ENCODE results near the gene CACNA1D. TPM values are rescaled to one million over a fixed set of nuclear protein-coding genes. Genes with fewer than 3 reads are reported as not detected.

CACNA1D gene
- total and polyA plus RNA-seq, 12 donors: 0.04 to 1.9 (median 0.49) TPM

GRCh38 chr3:53671961-53672299, 177.5 kb downstream of the CACNA1D start:
- no peak for DNase-seq
- intact Hi-C loops (cut with DNase I): no loop called here
- Histone ChIP-seq H3K27me3 (peaks cover 0 to 21% (median 12%) of the 10 kb centered on the region in 7 donors), H3K36me3 (no peaks in the 10 kb centered on the region), H3K27ac (no peak overlapping the region), H3K9me3 (no peaks in the 10 kb centered on the region), H3K4me3 (no peak overlapping the region), H3K4me1 (no peaks in the 10 kb centered on the region)
- TF ChIP-seq, protein P1, sequence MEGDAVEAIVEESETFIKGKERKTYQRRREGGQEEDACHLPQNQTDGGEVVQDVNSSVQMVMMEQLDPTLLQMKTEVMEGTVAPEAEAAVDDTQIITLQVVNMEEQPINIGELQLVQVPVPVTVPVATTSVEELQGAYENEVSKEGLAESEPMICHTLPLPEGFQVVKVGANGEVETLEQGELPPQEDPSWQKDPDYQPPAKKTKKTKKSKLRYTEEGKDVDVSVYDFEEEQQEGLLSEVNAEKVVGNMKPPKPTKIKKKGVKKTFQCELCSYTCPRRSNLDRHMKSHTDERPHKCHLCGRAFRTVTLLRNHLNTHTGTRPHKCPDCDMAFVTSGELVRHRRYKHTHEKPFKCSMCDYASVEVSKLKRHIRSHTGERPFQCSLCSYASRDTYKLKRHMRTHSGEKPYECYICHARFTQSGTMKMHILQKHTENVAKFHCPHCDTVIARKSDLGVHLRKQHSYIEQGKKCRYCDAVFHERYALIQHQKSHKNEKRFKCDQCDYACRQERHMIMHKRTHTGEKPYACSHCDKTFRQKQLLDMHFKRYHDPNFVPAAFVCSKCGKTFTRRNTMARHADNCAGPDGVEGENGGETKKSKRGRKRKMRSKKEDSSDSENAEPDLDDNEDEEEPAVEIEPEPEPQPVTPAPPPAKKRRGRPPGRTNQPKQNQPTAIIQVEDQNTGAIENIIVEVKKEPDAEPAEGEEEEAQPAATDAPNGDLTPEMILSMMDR (IDR thresholded peaks at IDR 0.05): no peak
- no peak for ATAC-seq
- 76 to 78% methylated on average over 1 of the region's 1 CpG for WGBS, 2 donors

GRCh38 chr3:53672981-53673380, 178.6 kb downstream of the CACNA1D start:
- 67 to 74% methylated on average over 5 of the region's 5 CpGs for WGBS, 2 donors
- ATAC-seq: no peak
- intact Hi-C loops (cut with DNase I): no loop called here

GRCh38 chr3:53673722-53674350, 179.4 kb downstream of the CACNA1D start:
- Histone ChIP-seq H3K27ac (no peak overlapping the region), H3K4me1 (peaks cover 0 to 3% (median 0%) of the 10 kb centered on the region in 9 donors), H3K27me3 (peaks cover 0 to 25% (median 17%) of the 10 kb centered on the region in 7 donors), H3K9me3 (no peaks in the 10 kb centered on the region), H3K36me3 (no peaks in the 10 kb centered on the region), H3K4me3 (no peak overlapping the region)
- DNase-seq (no peak), ATAC-seq (no peak)
- WGBS, 2 donors: 64 to 73% methylated on average over 10 of the region's 10 CpGs
- intact Hi-C loops (cut with DNase I): no loop called here
- TF ChIP-seq, protein P1 (IDR thresholded peaks at IDR 0.05): no peak

More at GRCh38 chr3:53672981-53673380, 178.6 kb downstream of the CACNA1D start:
- Histone ChIP-seq H3K4me1 (peaks cover 0 to 3% (median 0%) of the 10 kb centered on the region in 9 donors), H3K4me3 (no peak overlapping the region), H3K27me3 (peaks cover 0 to 26% (median 17%) of the 10 kb centered on the region in 7 donors), H3K27ac (no peak overlapping the region), H3K36me3 (no peaks in the 10 kb centered on the region), H3K9me3 (no peaks in the 10 kb centered on the region)
- TF ChIP-seq, protein P1 (IDR thresholded peaks at IDR 0.05): no peak
- no peak for DNase-seq

DNA sequence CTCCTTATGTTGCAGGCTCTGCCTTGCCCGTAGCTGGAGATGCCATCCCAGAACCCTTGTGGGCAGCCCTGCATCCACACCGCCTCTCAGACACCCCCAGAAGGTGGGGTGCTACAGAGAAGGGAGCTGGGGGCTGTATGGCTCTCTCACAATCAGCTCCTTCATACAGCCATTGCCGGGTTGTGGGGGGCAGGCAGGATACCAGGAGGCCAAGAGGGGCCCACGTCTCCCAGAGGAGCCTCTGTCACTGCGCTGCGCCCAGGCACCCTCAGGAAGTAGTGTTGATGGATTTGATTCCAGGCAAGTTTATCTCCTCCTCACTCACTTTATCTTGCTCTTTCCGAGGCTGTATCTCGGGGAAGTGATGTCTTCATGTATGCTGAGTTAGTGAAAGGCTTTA, 180.2 kb downstream of the CACNA1D start:
- ATAC-seq (no peak), DNase-seq (no peak)
- TF ChIP-seq, protein P1 (IDR thresholded peaks at IDR 0.05): no peak
- intact Hi-C loops (cut with DNase I): no loop called here
- peaks cover 0 to 3% (median 0%) of the 10 kb centered on the region in 9 donors for H3K4me1 ChIP-seq
- no peaks in the 10 kb centered on the region for H3K36me3 ChIP-seq
- H3K27ac ChIP-seq: no peak overlapping the region
- peaks cover 0 to 26% (median 17%) of the 10 kb centered on the region in 7 donors for H3K27me3 ChIP-seq
- WGBS, 2 donors: 54 to 56% methylated on average over 8 of the region's 8 CpGs
- no peak overlapping the region for H3K4me3 ChIP-seq
- no peaks in the 10 kb centered on the region for H3K9me3 ChIP-seq
